CD4-positive, alpha-beta T cell treated with Interleukin-17A for 4 hours (primary cell): ENCODE measurements around the gene BMAL2.
A peak's percentile ranks its signal among the peaks of the same experiment; 100 is the strongest.

Experiments
- DNase-seq: peaks from one replicate; pipeline ENCODE4 v3.0.0-alpha.2; 2020; ENCODE audit warnings: mixed read lengths

Gene BMAL2

DNA sequence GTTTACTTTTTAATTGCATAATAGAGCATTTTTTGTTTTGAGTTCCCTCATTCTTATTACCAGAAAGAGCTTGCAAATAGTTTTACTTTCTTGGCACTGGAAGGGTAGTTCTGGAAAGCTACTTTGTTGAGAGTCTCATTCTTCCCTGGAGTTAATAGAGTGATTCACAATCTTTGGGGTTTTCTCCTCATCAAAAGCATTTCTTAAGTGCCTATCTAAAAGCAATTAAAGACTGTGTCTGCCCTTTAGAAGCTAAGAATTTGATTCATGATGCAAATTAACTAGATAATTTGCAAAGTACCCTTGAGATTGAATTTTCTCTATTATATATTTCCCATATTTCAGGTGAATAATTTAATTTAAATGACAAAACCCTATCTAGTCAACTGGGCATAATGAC is 8.1 kb upstream of the BMAL2 start:
- DNase-seq: no peak

DNA sequence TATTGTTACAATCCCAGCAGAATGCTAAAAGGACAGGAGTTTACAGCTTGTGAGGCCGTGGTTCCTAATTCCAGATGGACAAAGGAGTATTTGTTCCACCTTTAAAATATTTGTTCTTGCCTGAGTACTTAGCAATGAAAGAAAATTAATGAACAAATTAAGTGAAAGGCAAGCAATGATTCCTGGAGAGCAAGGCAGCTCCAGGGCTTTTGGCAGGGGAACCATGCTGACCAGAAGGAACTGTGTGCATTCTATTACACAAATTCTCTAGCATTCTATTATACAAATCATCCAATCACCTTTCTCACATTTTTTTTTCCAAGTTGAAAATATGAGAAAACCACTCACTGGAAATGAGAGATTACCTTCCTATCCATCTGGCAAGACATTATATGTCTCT is 1.8 kb upstream of the BMAL2 start:
- no peak for DNase-seq

DNA sequence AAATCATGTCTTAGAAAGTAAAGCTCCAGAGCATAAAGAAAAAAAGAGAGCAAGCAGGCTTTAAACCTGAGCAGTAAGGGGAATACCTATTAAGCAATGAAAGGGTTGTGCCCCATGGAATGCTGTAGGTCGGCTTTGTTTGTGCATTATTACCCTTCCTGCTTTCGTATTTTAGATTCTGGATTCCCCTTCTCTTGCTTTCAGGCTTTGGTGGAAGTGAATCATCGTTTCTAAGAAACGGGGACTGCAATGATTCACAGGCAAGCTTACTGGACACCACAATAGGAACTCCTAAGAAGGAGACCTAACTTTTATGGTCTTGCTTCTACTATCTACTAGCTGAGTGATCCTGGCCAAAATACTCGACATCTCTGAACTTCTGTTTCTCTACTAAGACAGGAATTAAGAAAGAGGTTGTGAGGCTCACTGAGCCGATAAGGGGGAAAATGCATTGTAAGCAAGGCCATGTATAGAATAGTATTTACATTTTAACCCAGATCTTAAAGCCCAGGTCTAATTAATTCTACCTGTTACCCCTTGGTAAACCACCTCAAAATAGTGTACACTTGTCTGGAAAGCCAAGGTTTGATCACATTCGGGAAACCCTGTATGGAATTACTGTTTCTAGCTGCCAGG is 1.2 kb upstream of the BMAL2 start:
- DNase-seq: no peak

- no peak for DNase-seq
These were observed 710 bp upstream of the BMAL2 start for GRCh38 chr12:27331927-27332324.

DNA sequence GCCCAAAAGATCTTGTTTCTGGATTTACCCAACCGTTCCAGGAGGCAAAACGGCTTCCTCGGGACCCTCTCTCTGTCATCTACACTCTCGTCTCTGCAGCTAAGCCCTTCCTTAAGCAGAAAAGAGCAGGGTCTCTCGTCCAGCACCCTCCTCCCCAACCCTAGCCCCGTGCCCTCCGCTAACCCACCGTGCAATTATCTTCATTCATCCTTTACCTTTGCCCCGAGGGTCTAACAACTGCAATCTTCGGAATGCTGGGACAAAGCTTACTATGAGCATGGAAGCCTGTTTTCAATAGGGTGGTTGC is 276 bp upstream of the BMAL2 start:
- no peak for DNase-seq

DNA sequence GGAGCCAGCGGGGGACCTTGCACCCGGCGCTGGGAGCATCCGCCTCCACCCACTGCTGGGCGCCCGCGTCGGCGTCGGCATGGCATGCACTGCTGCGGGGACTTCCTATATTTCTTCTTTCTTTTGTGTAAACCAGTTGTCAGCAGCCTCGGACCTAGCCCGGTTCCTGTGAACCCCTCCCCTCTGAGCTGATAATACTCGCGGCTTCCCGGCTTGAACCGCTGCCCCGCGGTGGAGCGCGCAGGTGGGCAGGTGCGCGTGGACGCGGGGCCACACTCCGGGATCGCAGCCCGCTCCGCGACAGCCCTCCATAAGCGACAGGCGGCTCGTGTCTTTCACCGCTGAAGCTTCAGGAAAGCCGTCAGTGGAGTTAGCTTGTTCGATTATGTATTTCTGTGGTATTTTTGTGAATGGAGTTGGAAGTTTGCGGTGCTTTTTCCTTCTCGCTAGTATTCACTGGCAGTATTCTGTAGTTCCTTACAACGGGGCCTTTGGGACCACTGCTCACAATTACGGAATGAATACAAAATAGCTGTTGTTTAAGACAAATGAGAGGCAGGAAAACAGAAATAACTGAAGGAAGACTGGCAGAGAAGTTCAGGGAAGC is 870 bp downstream of the BMAL2 start:
- DNase-seq: peak; percentile 27

GRCh38 chr12:27334042-27334720 is 1.5 kb downstream of the BMAL2 start:
- DNase-seq: no peak

DNA sequence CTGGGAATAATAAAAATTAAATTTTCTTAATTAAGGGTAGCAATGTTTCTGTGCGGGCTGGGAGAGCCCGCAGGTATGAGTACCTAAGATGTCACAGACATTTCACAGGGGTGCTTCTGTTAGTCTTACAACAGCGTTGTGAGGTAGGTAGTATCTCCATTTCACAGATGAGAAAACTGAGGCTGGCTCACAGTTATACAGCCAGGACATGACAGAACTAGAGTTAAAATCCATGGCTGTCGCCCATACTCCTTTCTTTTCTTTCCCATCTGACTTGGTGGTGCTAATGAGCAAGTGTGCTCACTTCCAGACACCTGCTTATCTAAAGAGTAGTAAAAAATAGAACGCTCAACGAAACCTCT is 2.1 kb downstream of the BMAL2 start:
- DNase-seq: no peak

DNA sequence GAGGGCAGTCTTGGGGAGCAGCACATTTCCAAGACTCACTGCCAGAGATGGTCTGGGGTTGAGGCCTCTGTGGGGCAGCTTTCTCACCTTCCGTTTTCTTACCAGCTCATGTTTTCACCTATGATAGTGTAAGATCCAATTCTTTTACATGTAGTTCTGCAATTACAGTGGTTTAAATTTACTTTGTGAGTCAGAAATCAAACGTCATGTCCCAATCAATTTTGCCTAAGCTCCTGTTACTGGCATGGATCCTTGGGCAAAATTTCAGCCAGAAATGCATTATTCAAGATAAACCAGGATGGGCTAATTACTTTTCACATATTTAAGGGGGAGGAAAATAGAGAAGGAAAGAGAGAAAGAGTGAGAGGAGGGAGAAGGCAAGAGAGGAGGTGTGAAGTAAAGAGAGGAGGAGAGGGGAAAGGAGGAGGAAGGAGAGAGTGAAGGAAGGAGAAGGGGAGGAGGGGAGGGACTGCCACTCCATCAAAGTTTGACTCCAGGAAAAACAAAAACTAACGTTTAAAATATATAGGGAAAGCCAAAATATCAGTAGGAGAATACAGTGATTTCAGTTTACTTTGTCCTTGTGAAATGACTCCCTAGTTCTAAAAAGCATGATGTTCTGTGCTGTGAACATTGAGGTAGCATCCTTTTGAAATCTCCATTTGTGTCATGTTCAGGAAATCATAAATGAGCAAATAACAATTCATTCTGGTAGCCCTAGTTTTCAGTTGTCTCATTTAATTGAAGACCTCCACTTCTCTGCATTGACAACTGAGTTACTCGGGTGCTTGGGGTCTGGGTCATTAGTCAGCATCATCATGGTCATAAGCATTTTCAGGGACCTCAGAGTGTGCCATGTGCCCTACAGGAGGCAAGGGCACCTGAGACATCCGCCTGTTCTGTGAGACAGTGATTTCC is 3.0 kb downstream of the BMAL2 start:
- no peak for DNase-seq

DNA sequence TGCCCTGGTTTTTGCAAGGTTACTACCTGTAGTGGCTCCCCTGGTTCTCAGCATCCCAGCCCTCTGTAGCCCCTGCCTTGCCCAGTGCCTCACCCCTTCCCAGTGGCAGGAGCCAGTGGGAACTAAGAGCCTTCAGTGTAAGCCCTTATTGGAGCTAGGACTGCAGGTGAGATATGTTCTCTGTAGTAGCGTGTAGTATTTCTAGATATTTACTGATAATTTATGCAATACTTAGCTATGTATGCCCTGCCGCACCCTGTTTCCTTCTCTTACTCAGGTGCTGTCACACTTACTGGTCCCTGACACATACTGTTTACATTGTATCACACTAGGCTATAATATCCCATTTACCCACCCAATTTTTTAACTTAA is 3.6 kb downstream of the BMAL2 start:
- DNase-seq: no peak

GRCh38 chr12:27337376-27337775 is 4.7 kb downstream of the BMAL2 start:
- DNase-seq: no peak

DNA sequence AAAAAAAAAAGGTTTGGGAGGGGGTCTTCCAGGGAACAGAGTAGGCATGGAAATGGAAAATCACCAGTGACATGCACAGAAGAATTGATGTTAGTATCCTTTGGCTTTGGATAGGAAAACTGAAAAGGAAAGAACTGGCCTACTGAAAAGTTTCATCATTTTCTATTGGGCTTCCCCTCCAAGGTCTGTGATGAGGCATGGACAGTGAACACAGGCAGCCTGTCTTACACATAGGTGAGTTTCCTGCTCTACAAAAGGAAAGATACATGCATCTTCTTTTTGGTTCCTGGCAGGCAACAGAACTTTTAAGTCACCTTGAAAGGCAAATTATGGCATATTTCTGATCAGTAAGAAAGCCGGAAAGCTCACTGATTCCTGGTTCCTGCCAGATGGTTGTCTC is 5.8 kb downstream of the BMAL2 start:
- no peak for DNase-seq

DNA sequence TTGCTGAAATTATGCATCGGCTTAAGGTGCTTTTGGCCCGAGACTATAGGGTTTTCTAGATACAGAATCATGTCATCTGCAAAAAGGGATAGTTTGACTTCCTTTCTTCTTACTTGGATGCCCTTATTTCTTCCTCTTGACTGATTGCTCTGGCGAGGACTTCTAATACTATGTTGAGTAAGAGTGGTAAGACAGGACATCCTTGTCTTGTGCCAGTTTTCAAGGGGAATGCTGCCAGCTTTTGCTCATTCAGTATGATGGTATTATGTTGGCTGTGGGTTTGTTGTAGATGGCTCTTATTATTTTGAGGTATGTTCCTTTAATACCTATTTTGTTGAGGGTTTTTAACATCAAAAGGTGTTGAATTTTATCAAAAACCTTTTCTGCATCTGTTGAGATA is 8.3 kb downstream of the BMAL2 start:
- DNase-seq: no peak

- DNase-seq: no peak
These were observed 9.9 kb downstream of the BMAL2 start for GRCh38 chr12:27342536-27342935.

DNA sequence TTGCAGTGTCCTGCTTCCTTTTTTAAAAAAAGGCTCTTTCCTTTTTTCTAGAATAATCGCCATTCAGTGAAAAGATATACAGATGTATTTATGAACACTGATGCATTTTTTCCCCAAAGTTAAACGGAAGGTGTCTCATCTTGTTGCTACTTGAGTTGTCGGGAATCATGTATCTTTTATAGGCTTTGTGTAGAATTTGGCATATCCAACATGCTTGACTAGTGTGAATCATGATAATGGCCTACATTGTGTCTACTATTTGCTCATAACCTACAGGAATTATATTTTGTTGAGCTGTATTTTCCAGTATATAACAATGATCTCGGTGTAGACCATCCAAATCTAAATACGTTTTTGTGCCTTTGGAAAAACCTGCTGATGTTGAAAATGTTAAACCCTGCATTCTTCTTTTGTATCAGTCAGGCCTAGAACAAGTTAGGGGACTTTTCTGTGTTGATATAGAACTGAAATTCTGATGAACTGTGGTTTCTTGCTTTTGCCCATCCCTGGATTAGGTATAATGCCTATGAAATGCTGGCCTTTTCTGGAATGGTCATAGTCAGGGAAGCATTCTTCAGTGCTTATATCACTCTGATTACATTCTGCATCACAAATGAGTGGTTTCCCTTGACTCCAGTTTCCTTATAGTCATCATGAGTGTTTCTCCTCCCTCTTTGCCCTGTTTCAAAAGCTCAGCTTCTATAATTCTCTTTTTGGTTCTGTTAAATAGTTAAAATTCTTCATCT is 10.8 kb downstream of the BMAL2 start:
- DNase-seq: no peak

- DNase-seq: no peak
These were observed 11.6 kb downstream of the BMAL2 start for GRCh38 chr12:27344246-27344645.

- DNase-seq: no peak
These were observed 12.1 kb downstream of the BMAL2 start for GRCh38 chr12:27344760-27345159.

- no peak for DNase-seq
These were observed 12.7 kb downstream of the BMAL2 start for GRCh38 chr12:27345376-27345775.

- DNase-seq: no peak
These were observed 15.1 kb downstream of the BMAL2 start for GRCh38 chr12:27347779-27348178.

- DNase-seq: no peak
These were observed 18.8 kb downstream of the BMAL2 start for GRCh38 chr12:27351476-27351875.

- DNase-seq: no peak
These were observed 22.9 kb downstream of the BMAL2 start for GRCh38 chr12:27355486-27355885.

GRCh38 chr12:27355979-27356378 is 23.3 kb downstream of the BMAL2 start:
- no peak for DNase-seq
